GM12892 (cell line): ENCODE data around the gene NCOA5.

Experiments
- POLR2A ChIP-seq: IDR thresholded peaks from 2 replicates; pipeline ENCODE4 v1.6.1; 2011; ENCODE audit warnings: low read depth, low read length, control low read depth
- POLR2AphosphoS5 ChIP-seq: IDR thresholded peaks from 2 replicates; pipeline ENCODE4 v1.6.1; 2011; ENCODE audit warnings: low read depth, low read length, control low read depth
- TAF1 ChIP-seq: IDR thresholded peaks from 2 replicates; pipeline ENCODE4 v1.6.1; 2011; ENCODE audit warnings: low read depth, mild to moderate bottlenecking, control low read depth, low read length, borderline replicate concordance

GRCh38 chr20:46121184-46121930, 31.6 kb upstream of the NCOA5 start:
- TF ChIP-seq POLR2A: no peak
- no peak for TF ChIP-seq POLR2AphosphoS5
- TF ChIP-seq TAF1: no peak
